Measurements from ENCODE around the gene UTP15. TPM values are rescaled to one million over a fixed set of nuclear protein-coding genes. Genes with fewer than 3 reads are reported as not detected.

The UTP15 gene
- total and polyA plus RNA-seq, 10 of the 15 experiments (the other 5 are each of a cell fraction or from before 2014, with no cell fraction given), result 22.5 to 39.4 (median 29.6) TPM

DNA sequence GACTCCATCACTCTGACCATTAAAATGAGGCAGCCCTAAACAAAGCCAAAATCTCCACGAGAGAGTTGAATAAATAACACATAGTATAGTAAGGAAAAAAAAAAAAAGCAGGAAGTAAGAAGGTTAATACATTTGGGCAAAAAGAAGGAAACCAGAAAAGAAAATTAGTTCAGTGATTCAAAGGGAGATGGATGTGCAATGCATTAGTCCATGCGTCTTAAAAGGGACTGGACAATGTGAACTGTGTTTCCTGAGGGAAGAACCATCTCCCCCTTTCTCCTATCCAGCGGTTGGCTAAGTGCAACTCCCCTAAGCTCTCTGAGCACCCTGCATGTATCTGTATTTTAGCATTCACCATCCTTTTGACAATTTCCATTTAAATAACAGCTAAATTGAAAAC lies 1.5 kb upstream of the UTP15 start:
- ATAC-seq (no peak), FAIRE-seq (no peak), DNase-seq (ENCODE audit: low read depth, low spot score) (no peak)
- peak overlapping the region; percentile 86 for H3K27ac ChIP-seq (ENCODE audit: control insufficient read depth, insufficient read depth)
- BruUV-seq (replicated peaks), result no TSS peak
- intact Hi-C loops (cut with micrococcal nuclease; ENCODE audit: unreplicated experiment) (no loop called here), in situ Hi-C loops (cut with MboI) (no loop called here)
- H3K4me1 ChIP-seq (ENCODE audit: control insufficient read depth, insufficient read depth, low read length), result no peaks in the 10 kb centered on the region
- H4K20me1 ChIP-seq (ENCODE audit: control insufficient read depth, insufficient read depth), result no peaks in the 10 kb centered on the region
- 73% methylated on average over 3 of the region's 3 CpGs for WGBS (ENCODE audit: insufficient coverage, insufficient replicate concordance, low lambda C conversion rate, missing lambda C conversion rate)
- H3K4me2 ChIP-seq (ENCODE audit: control insufficient read depth, insufficient read depth), result peak overlapping the region; percentile 87
- peak overlapping the region; percentile 89 for H3K9ac ChIP-seq (ENCODE audit: control insufficient read depth, insufficient read depth, low read length)
- H2AFZ ChIP-seq (ENCODE audit: control insufficient read depth, low read depth, low read length), result no peak overlapping the region
- TF ChIP-seq WRNIP1 (IDR thresholded peaks at IDR 0.05; ENCODE audit: borderline replicate concordance, low read depth, low read length) (0 out of 2 replicates have a peak, but pooled peaks have one; percentile 33), RAD21 (IDR thresholded peaks at IDR 0.05; ENCODE audit: insufficient read depth, low read depth, low read length) (no peak), SIN3A (IDR thresholded peaks at IDR 0.05; ENCODE audit: low read depth, low read length) (no peak)
- CTCF ChIA-PET, result interaction anchor here (0.6 to 2.3 kb wide), 12 partner anchors 9 to 1947 kb away, joined by 3 to 15 read pairs (median 4); no protein-coding TSS in a partner anchor
- RAD21 ChIA-PET (ENCODE audit: unreplicated experiment), result interaction anchor here (0.5 to 1.6 kb wide), 5 partner anchors 27 to 335 kb away, joined by 3 to 6 read pairs (median 4); no protein-coding TSS in a partner anchor
- peak overlapping the region; percentile 90 for H3K4me3 ChIP-seq
- no peaks in the 10 kb centered on the region for H3K36me3 ChIP-seq (ENCODE audit: control insufficient read depth in 2 of 2, insufficient read depth in 2 of 2, low read length in 1 of 2)
- H3K79me2 ChIP-seq (ENCODE audit: control insufficient read depth, insufficient read depth, low read length), result peaks cover 48% of the 10 kb centered on the region
- SMC1A ChIA-PET (ENCODE audit: uncharacterized antibody, unreplicated experiment), result interaction anchor here (1.1 to 3.0 kb wide), 5 partner anchors 25 to 229 kb away, joined by 3 to 19 read pairs (median 6); no protein-coding TSS in a partner anchor
- POLR2A ChIA-PET, result interaction anchor here (0.9 kb wide), 1 partner anchor 62 kb away, joined by 3 read pairs; no protein-coding TSS in a partner anchor
- H3K9me3 ChIP-seq (replicated peaks; ENCODE audit: control insufficient read depth, insufficient read depth, low read length), result no peaks in the 10 kb centered on the region
- H3K27me3 ChIP-seq (replicated peaks in 1 of 2; ENCODE audit: control insufficient read depth in 2 of 2, insufficient read depth in 2 of 2, low read length in 1 of 2), result no peaks in the 10 kb centered on the region

DNA sequence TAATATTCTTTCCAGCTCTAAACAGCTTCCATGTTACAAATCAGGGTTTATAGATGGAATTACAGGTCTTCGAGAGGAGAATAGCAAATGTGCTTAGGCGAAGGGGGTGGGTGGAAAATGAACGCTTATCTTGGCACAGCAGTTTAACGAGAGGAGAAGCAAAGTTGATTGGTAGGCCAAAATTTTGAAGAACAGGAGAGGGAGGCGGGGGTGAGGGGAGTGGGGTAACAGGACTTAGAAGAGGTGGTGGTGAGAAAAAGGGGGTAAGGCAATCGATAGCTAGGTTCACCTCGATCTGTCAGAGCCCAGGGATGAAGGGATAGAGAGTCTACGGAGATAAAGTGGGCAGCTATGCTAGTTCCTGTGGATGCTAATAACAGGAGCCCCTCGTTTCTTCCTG lies 868 bp upstream of the UTP15 start:
- H3K4me2 ChIP-seq (ENCODE audit: control insufficient read depth, insufficient read depth), result peak overlapping the region; percentile 87
- no peaks in the 10 kb centered on the region for H3K4me1 ChIP-seq (ENCODE audit: control insufficient read depth, insufficient read depth, low read length)
- SMC1A ChIA-PET (ENCODE audit: uncharacterized antibody, unreplicated experiment), result interaction anchor here (0.9 to 3.0 kb wide), 7 partner anchors 25 to 228 kb away, joined by 3 to 19 read pairs (median 6); no protein-coding TSS in a partner anchor
- BruUV-seq (replicated peaks), result no TSS peak
- RAD21 ChIA-PET (ENCODE audit: unreplicated experiment), result interaction anchor here (0.6 to 1.6 kb wide), 5 partner anchors 26 to 334 kb away, joined by 3 to 6 read pairs (median 3); no protein-coding TSS in a partner anchor
- no peaks in the 10 kb centered on the region for H3K36me3 ChIP-seq (ENCODE audit: control insufficient read depth in 2 of 2, insufficient read depth in 2 of 2, low read length in 1 of 2)
- H3K9ac ChIP-seq (ENCODE audit: control insufficient read depth, insufficient read depth, low read length), result peak overlapping the region; percentile 89
- WGBS (ENCODE audit: insufficient coverage, insufficient replicate concordance, low lambda C conversion rate, missing lambda C conversion rate), result under 1% methylated on average over 9 of the region's 9 CpGs
- in situ Hi-C loops (cut with MboI), result no loop called here
- peak overlapping the region; percentile 77 for H2AFZ ChIP-seq (ENCODE audit: control insufficient read depth, low read depth, low read length)
- intact Hi-C loops (cut with micrococcal nuclease; ENCODE audit: unreplicated experiment), result no loop called here
- CTCF ChIA-PET, result interaction anchor here (0.6 to 2.3 kb wide), 11 partner anchors 10 to 1947 kb away, joined by 3 to 15 read pairs (median 3); no protein-coding TSS in a partner anchor
- H3K9me3 ChIP-seq (replicated peaks; ENCODE audit: control insufficient read depth, insufficient read depth, low read length), result no peaks in the 10 kb centered on the region
- H3K27ac ChIP-seq (ENCODE audit: control insufficient read depth, insufficient read depth), result peak overlapping the region; percentile 86
- no peaks in the 10 kb centered on the region for H4K20me1 ChIP-seq (ENCODE audit: control insufficient read depth, insufficient read depth)
- DNase-seq (ENCODE audit: low read depth, low spot score) (no peak), FAIRE-seq (no peak), ATAC-seq (peak; percentile 16)
- H3K79me2 ChIP-seq (ENCODE audit: control insufficient read depth, insufficient read depth, low read length), result peaks cover 48% of the 10 kb centered on the region
- H3K27me3 ChIP-seq (replicated peaks in 1 of 2; ENCODE audit: control insufficient read depth in 2 of 2, insufficient read depth in 2 of 2, low read length in 1 of 2), result no peaks in the 10 kb centered on the region
- peak overlapping the region; percentile 90 for H3K4me3 ChIP-seq
- POLR2A ChIA-PET, result interaction anchor here (0.7 to 1.4 kb wide), 3 partner anchors 8 to 68 kb away, joined by 3 read pairs; no protein-coding TSS in a partner anchor
- TF ChIP-seq YY1 (IDR thresholded peaks at IDR 0.05; ENCODE audit: low read depth, low read length) (no peak), JUND (IDR thresholded peaks at IDR 0.05; ENCODE audit: low read depth, low read length) (no peak), SUZ12 (IDR thresholded peaks at IDR 0.05; ENCODE audit: unreplicated experiment) (no peak), KDM1A (IDR thresholded peaks at IDR 0.05; ENCODE audit: borderline replicate concordance) (no peak), MEF2B (IDR thresholded peaks at IDR 0.05; ENCODE audit: partially characterized antibody, poor library complexity, severe bottlenecking) (no peak), FOXK2 (IDR thresholded peaks at IDR 0.05) (no peak), CEBPB (IDR thresholded peaks at IDR 0.05; ENCODE audit: borderline replicate concordance in 1 of 2, low read depth in 2 of 2, low read length in 2 of 2) (no peak), POLR2A (IDR thresholded peaks at IDR 0.05; ENCODE audit: low read depth, low read length) (no peak), EGR1 (IDR thresholded peaks at IDR 0.05; ENCODE audit: borderline replicate concordance in 1 of 2, low read depth in 2 of 2, low read length in 2 of 2) (no peak)
- TF ChIP-seq, protein P1, sequence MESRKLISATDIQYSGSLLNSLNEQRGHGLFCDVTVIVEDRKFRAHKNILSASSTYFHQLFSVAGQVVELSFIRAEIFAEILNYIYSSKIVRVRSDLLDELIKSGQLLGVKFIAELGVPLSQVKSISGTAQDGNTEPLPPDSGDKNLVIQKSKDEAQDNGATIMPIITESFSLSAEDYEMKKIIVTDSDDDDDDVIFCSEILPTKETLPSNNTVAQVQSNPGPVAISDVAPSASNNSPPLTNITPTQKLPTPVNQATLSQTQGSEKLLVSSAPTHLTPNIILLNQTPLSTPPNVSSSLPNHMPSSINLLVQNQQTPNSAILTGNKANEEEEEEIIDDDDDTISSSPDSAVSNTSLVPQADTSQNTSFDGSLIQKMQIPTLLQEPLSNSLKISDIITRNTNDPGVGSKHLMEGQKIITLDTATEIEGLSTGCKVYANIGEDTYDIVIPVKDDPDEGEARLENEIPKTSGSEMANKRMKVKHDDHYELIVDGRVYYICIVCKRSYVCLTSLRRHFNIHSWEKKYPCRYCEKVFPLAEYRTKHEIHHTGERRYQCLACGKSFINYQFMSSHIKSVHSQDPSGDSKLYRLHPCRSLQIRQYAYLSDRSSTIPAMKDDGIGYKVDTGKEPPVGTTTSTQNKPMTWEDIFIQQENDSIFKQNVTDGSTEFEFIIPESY (IDR thresholded peaks at IDR 0.05), result no peak

Data from GM12878 (cell line).